ENCODE data around the gene GNMT.

GNMT gene

GRCh38 chr6:42962096-42962495 is 1.5 kb downstream of the GNMT start:
- Histone ChIP-seq H3K4me1 (ENCODE audit: control insufficient read depth in 1 of 2, insufficient read depth in 1 of 2, low read depth in 1 of 2, low read length in 1 of 2) (peaks cover 14% of the 10 kb centered on the region in 2 experiments), H3K9me3 (no peaks in the 10 kb centered on the region), H3K36me3 (peaks cover 53% of the 10 kb centered on the region), H3K27ac (no peak overlapping the region), H3K27me3 (peaks cover 35% of the 10 kb centered on the region), H3K4me3 (ENCODE audit: low read depth in 1 of 2, low read length in 1 of 2) (no peak overlapping the region)
- TF ChIP-seq CTCF (IDR thresholded peaks at IDR 0.05): no peak

GRCh38 chr6:42962502-42963178 is 2.1 kb downstream of the GNMT start:
- peaks cover 58% of the 10 kb centered on the region for H3K36me3 ChIP-seq

GRCh38 chr6:42963179-42963854 is 2.8 kb downstream of the GNMT start:
- H3K4me1 ChIP-seq (ENCODE audit: control insufficient read depth in 1 of 2, insufficient read depth in 1 of 2, low read depth in 1 of 2, low read length in 1 of 2): peaks cover 14% of the 10 kb centered on the region in 2 experiments
- H3K27ac ChIP-seq: no peak overlapping the region
- peaks cover 35% of the 10 kb centered on the region for H3K27me3 ChIP-seq
- no peak for TF ChIP-seq CTCF (IDR thresholded peaks at IDR 0.05)
- no peaks in the 10 kb centered on the region for H3K9me3 ChIP-seq
- no peak overlapping the region for H3K4me3 ChIP-seq (ENCODE audit: low read depth in 1 of 2, low read length in 1 of 2)
- H3K36me3 ChIP-seq: peaks cover 65% of the 10 kb centered on the region

More at GRCh38 chr6:42962502-42963178, 2.1 kb downstream of the GNMT start:
- Histone ChIP-seq H3K27ac (no peak overlapping the region), H3K4me1 (ENCODE audit: control insufficient read depth in 1 of 2, insufficient read depth in 1 of 2, low read depth in 1 of 2, low read length in 1 of 2) (peaks cover 14% of the 10 kb centered on the region in 2 experiments), H3K9me3 (no peaks in the 10 kb centered on the region), H3K4me3 (ENCODE audit: low read depth in 1 of 2, low read length in 1 of 2) (no peak overlapping the region), H3K27me3 (peaks cover 35% of the 10 kb centered on the region)
- no peak for TF ChIP-seq CTCF (IDR thresholded peaks at IDR 0.05)

- no peak overlapping the region for H3K4me3 ChIP-seq (ENCODE audit: low read depth in 1 of 2, low read length in 1 of 2)
- H3K4me1 ChIP-seq (ENCODE audit: control insufficient read depth in 1 of 2, insufficient read depth in 1 of 2, low read depth in 1 of 2, low read length in 1 of 2): peaks cover 14% of the 10 kb centered on the region in 2 experiments
- no peak overlapping the region for H3K27ac ChIP-seq
- peaks cover 31% of the 10 kb centered on the region for H3K27me3 ChIP-seq
- H3K36me3 ChIP-seq: peaks cover 72% of the 10 kb centered on the region
- H3K9me3 ChIP-seq: no peaks in the 10 kb centered on the region
- TF ChIP-seq CTCF (IDR thresholded peaks at IDR 0.05): no peak
Observed at GRCh38 chr6:42963855-42964605, 3.5 kb downstream of the GNMT start.

GRCh38 chr6:42966571-42966970 is 6.0 kb downstream of the GNMT start:
- Histone ChIP-seq H3K36me3 (peaks cover 88% of the 10 kb centered on the region), H3K4me3 (ENCODE audit: low read depth in 1 of 2, low read length in 1 of 2) (no peak overlapping the region), H3K27me3 (peaks cover 6% of the 10 kb centered on the region), H3K9me3 (no peaks in the 10 kb centered on the region), H3K27ac (no peak overlapping the region), H3K4me1 (ENCODE audit: control insufficient read depth in 1 of 2, insufficient read depth in 1 of 2, low read depth in 1 of 2, low read length in 1 of 2) (no peaks in the 10 kb centered on the region)
- no peak for TF ChIP-seq CTCF (IDR thresholded peaks at IDR 0.05)
